GM18526 (cell line): ENCODE data around the gene GRK5.

ENCODE experiments used
- POLR2A ChIP-seq: IDR thresholded peaks from 3 replicates; pipeline ENCODE4 v1.6.1; 2011; ENCODE audit not compliant: insufficient read length; ENCODE audit errors: extremely low read depth

Gene GRK5

DNA sequence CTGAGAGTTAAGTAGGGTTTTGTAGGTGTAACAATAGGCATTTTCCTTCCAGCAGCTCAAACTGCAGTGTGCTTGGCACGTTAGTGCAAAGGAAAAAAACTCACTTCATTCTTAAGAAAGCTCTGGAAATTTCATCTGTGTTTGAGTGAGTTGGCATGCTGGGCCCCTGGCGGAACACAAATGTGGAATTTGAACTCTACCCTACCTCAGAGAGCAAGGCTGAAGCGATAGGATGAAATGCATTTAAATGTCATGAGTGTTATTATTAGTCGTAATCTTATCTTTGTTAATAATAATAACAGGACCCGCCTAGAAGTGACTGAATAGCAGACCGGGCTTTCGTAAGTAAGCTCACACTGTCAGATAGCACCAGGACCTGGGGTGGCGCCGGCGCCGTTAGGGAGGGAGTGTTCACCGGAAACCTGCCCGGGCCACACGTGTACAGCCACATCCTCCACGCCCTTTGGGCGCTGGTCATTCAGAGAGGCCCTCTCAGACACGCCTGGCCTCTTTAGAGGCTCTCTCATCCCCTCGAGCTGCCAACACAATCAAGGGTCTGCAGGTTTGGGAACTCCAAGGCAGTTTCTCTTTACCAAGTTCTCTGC is 63.5 kb downstream of the GRK5 start:
- no peak for TF ChIP-seq POLR2A

DNA sequence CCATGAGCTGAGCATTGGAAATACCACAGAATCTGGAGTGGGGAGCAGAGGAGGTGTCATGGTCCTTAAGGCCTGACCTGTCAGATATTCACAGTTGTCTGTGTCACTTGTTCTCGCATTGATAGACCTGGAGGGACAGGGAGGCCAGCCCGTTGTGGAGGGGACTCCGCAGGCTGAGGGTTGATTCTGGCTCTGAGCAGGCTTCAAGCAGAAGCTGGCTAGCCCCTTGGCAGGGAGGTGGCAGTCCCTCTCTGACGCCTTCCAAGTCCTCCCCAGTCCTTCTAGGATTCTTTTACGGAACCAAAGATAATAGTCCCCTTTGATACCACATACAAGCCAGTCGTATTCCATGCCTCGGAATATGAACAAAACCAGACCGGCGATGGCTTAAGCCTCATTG is 65.4 kb downstream of the GRK5 start:
- no peak for TF ChIP-seq POLR2A

DNA sequence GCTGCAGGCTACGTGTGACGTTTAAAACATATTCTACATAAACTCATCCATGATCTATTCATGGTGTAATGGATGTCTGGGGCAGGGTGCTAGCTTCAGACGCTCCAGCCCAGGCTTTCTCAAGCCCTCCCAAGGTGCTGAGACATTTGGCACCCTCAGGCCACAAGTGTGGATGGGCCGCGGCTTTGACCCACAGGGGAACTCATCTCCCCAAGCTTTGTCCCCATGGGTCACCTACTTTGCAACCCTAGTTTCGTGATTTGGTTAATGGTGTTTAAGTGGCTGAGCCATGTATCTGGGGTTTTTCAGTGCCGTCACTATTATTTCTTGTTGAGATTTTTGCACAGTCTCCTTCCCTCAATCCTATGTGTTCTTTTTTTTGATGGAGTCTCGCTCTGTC is 66.0 kb downstream of the GRK5 start:
- TF ChIP-seq POLR2A = no peak

DNA sequence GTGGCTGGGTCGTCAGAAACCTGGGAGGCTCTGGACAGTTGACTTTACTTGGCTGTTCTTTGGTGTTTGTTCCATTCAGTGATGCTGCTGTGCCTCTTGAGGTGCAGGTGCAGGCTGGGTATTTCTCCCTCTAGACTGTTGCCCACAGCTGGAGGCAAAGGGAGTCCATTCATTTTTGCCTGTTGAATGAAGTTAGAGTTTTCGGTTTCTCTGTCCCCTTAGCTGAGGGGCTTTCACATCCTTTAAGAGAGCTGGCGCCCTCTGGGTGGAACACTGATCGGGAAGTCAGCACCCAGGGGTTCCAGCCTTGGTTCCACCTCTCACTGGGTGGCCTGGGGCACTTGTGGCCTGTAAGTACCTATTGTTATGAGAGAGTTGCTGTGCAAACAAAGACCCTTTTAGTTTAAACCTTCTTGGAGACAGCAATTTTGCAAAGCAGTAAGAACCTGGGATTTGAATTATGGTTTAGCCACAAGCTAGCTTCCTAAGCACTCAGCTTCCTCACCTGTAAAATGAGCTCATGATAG is 67.2 kb downstream of the GRK5 start:
- TF ChIP-seq POLR2A = no peak

DNA sequence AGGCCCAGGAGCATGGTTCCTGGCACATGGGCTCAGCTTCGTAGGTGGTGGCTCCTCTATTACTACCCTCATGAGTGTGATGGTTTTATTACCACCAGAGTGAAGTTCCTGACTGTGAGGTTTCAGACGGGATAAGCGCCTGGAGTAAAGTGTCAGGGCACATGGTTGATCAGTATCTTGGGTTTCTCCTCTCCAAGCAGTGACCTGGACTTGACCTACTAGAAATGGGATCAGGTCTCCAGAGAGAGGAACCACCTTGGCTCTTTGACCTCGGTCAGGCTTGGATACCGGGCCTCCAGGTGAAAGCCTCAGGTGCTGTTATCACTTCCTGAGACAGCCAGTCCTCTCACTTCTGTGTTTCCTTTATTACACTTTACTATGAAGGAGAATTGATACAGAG is 67.7 kb downstream of the GRK5 start:
- TF ChIP-seq POLR2A = no peak

DNA sequence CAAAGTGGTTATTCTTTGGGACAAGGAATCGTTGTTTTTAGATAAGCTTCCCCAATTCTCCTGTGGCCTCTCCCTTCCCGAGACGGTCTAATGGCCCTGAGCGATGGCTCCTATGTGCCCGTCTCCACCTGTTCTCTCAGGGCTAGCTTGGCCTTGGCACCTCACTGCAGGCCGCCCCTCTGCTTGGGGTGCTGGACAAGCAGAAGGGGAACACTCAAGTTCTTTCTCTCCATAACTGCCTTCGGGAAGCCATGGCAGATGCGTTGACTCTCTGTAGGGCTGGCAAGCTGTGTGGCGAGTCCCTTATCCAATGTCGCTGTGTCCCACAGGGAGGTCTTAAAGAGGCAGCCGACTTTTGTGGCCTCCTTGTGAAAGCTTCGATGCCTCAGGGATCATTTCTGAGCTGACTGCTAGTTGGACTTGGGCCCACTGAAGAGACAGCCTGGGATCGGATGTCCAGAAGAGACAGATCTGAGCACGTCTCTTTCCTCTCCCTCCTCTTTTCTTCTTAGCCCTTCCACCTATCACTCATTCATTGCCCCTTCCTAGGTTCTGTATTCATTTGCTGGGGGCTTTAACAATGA is 70.8 kb downstream of the GRK5 start:
- TF ChIP-seq POLR2A = no peak

DNA sequence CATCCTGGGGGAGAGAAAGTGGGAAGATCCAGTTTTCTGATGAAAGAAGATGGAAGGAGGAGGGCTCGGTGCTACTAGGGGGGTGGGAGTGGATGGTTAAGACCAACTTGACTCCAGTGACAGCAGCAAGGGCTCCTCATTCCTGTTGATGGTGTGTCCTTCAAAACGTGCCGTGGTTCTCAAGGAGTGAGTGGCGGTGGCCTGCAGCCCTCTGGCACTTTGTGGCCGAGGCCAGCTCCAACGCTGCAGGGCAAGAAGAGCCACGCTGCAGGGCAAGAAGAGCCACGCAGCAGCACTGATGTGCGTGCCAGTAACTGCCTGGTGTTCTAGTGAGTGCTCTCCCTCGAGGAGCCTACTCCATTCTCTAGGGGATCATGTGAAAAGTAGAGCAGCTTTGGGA is 72.1 kb downstream of the GRK5 start:
- no peak for TF ChIP-seq POLR2A

DNA sequence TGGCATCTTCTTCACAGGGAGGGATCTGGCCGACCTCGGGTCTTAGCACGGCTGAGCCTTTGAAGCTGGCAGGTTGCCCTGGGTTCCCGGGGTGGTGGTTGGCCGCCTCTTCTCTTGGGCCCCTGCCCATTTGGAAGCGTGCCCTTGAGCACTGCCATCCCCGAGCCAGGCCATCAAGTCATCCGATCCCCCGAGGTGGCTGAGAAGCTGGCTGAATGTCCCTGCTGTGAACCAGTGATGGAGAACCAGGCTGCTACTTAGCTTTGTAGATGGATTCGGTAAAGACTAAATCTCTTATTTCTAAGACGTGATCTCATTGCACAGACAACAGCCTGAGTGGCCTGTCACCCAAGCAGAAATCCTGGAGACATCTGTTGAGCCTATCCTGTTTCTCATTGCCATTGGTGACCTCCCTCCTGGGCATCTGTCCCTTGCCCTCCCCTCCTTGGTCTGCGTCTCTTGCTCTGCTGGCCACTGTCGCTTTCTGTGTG is 74.3 kb downstream of the GRK5 start:
- no peak for TF ChIP-seq POLR2A

DNA sequence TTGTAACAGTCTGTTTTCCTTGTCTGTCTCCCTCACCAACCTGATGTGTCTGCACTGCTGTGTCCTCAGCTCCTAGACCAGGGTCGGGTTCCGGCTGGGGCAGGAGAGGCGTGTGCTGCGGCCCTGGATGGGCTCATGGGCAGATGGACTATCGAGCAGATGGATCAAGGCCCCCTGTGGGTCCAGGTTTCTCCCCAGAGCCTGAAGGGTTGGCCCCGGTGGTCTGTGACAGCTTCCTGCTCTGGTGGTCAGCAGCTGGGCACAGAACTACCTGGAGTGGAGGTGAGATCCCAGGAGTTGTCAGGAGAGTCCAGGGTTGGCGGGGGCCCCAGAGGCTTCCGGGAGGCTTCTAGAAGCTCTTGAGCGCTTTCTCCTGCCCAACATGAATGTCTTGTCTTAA is 75.1 kb downstream of the GRK5 start:
- no peak for TF ChIP-seq POLR2A

DNA sequence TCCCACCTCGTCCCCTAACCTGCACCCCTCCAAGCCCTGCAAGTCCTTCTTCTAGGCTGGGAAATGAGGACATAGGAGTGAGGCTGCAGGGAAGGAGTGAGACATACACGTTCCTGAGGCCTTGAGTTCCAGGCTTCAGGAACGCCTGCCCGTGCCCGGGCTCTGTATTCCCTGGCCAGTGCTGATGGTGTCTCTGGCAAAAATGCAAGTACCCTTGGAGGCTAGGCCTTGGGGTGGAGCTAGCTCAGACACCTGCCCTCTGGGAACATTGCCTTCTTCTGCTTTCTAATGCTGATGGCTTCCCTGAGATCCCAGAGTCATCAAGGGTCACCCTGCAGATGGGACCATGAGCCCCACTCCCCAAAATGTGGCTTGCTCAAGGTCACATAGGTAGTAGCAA is 76.0 kb downstream of the GRK5 start:
- TF ChIP-seq POLR2A = no peak

DNA sequence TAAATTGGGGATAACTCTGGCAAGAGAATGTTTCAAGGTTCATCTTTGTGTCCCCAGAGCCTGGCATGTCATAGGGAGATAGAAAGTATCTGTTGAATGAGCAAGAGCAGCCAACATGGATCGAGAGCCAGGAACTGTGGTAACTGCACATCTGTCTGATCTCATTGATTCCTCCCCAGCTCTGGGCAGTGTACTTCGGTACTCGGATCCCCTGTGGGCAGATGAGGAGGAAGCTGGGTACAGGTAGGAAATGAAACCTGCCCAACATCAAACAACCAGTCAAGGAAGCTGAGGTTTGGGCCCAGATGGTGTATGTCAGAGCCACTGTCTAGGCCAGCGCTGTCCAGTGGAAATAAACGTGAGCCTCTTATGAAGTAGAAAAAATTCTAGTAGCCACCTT is 76.4 kb downstream of the GRK5 start:
- TF ChIP-seq POLR2A = no peak

DNA sequence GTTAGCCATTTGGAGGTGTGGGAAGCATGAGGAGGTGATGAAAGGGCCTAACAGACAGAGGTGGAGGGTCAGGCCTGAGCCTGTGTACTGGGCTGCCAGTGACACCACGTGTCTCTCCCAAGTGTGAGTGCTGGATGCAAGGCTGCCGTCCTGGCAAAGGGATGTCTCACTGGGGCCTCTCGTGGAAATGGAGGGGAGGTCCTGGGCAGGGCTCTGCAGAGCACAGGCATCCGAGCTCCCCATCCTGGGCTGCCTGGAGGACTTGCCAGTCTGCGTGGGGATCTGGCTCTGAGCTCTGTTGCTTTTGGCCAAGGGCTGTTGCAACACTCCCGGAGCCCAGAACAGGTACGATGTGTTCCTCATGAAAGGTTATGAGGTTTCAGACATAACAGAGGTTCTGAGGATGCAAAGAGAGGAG is 77.3 kb downstream of the GRK5 start:
- no peak for TF ChIP-seq POLR2A

DNA sequence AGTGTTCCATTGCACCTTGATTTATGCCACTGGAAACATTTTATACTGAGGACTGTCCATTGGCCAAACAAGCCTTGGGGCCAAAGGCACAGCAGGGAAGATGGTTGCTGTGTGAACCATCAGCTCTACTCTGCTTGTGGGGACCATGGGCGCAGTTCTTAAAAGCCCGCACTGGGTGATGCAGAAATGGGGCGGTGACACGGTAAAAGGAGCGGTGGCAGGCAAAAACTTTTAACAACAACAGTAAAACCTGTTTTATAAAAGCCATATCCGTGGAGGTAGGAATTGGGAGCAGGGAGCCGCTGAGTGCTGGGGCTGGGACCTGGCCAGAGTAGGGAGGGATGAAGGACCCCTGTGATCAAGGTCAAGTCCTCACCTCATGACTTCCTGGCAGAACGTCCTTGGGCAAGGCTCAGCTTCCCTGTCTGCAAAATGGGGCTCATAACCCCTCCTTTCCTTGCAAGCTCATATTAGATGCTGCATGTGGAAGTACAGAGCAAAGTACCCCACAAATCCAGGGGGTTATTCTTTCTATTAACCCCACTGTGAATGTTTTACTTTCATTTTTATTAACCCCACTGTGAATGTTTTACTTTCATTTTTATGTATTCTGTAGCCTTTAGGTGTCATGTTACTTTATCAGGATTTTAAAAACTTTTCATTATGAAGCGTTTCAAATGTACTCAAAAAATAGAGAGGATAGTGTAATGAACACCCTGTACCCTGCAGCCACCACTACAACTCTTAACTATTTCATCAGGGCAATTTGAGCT is 78.3 kb downstream of the GRK5 start:
- no peak for TF ChIP-seq POLR2A

DNA sequence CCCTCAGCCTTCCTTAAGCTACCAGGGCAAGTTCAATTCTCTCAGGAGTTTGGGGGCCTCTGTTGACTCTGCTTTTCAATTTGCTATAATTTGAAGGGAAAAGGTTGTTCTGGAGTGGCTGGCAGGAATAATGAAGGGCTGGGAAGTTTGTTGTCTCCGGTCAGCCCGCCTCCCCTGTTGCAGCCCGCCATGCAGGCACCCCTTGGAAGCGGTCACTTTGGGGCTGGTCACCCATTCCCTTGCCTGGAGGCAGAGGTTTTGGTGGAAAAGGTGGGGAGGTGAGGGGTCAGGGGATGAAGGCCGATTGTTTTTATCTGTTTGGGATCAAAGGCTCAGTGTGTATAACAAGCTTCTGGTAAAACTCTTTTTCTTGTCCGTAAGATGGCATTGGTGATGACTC is 79.1 kb downstream of the GRK5 start:
- TF ChIP-seq POLR2A = no peak

DNA sequence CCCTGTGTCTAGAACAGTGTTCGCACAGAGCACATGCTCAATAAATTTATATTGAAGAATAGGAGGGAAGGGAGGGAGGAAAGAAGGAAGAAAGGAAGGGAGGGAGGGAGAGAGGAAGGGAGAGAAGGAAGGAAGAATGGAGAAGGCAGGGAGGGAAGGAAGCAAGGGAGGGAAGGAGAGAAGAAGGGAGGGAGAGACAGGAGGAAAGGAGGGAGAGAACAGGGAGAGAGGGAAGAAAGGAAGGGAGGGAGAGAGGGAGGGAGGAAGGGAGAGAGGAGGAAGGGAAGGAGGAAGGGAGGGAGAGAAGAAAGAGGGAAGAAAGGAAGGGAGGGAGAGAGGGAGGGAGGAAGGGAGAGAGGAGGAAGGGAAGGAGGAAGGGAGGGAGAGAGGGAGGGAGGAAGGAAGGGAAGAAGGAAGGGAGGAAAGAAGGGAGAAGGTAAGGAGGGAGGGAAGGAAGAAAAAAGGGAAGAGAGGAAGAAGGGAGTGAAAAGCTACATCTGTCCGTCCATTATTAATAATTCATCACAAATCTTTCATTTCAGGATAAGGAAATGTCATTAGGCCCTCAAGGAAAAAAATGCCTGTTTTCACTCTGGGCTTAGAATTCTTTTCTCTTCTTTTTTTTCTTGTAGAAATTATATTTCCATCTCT is 79.7 kb downstream of the GRK5 start:
- no peak for TF ChIP-seq POLR2A

DNA sequence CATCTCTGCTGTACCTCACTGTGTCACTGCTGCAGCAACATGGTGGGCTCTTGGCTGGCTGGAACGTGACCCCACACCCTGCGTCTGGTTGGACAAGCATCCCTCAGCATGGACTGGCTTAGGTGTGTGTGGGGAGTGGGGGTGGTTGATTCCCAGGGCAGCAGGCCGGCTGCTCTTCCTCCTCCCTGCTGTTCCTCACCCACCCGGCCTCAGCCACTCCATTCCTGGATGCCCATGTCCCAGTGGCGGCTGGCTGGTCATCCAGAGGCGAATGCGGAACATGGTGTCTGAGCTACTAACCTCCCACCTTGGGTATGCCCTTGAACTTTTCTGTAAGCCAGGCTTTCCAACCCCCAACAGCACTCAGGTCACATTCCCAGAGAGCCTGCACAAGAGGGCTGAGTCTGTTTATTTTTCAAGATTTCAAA is 81.2 kb downstream of the GRK5 start:
- TF ChIP-seq POLR2A = no peak
